Erythroblast (primary cell): Measurements from ENCODE around the gene KIF13A.

Experiments used
- GATA1 ChIP-seq: IDR thresholded peaks from 2 replicates; pipeline ENCODE4 v1.6.1; 2011; ENCODE audit warnings: low read depth, mild to moderate bottlenecking, control low read depth, low read length, moderate library complexity
- POLR2A ChIP-seq: IDR thresholded peaks from 2 replicates; pipeline ENCODE4 v1.6.1; 2011; ENCODE audit warnings: mild to moderate bottlenecking, low read length

- TF ChIP-seq POLR2A (no peak), GATA1 (no peak)
Measured at GRCh38 chr6:17768388-17768787, 219.0 kb downstream of the KIF13A start.
